Astrocyte (in vitro differentiated cells and primary cell): ENCODE measurements around the gene KY. TPM values are rescaled to one million over a fixed set of nuclear protein-coding genes. Genes with fewer than 3 reads are reported as not detected.

Experiments used
- DNase-seq: peaks from one replicate; pipeline ENCODE4 v3.0.0-alpha.2; 2010; ENCODE audit warnings: low read depth
- FAIRE-seq: peaks from 2 replicates; lab custom pipeline; 2011; peaks lifted over from hg19 to GRCh38; lab: Jason Lieb, UNC
- H2AFZ ChIP-seq: 2 replicates; pipeline ENCODE4 v1.6.0; 2012; ENCODE audit warnings: low read depth, low read length, inconsistent platforms
- H3K27ac ChIP-seq: 2 replicates; pipeline ENCODE4 v1.5.1; 2011; ENCODE audit warnings: low read depth, low read length, inconsistent platforms
- H3K27me3 ChIP-seq: 2 replicates; pipeline ENCODE4 v1.6.0; 2011; ENCODE audit warnings: low read length, inconsistent platforms; ENCODE audit not compliant: insufficient read depth
- H3K36me3 ChIP-seq: 2 replicates; pipeline ENCODE4 v1.5.1; 2011; ENCODE audit warnings: low read length, inconsistent platforms; ENCODE audit not compliant: insufficient read depth
- H3K4me1 ChIP-seq: 2 replicates; pipeline ENCODE4 v1.5.1; 2011; ENCODE audit warnings: low read length, inconsistent platforms; ENCODE audit not compliant: insufficient read depth
- H3K4me2 ChIP-seq: 2 replicates; pipeline ENCODE4 v1.6.0; 2012; ENCODE audit warnings: low read length, inconsistent platforms
- H3K4me3 ChIP-seq: 2 replicates; pipeline ENCODE4 v1.5.1; 2011; ENCODE audit warnings: low read depth, mild to moderate bottlenecking, low read length, inconsistent platforms; ENCODE audit not compliant: insufficient read depth
- H3K79me2 ChIP-seq: 2 replicates; pipeline ENCODE4 v1.6.0; 2012; ENCODE audit warnings: mild to moderate bottlenecking, low read length, inconsistent platforms; ENCODE audit not compliant: insufficient read depth
- H3K9ac ChIP-seq: 2 replicates; pipeline ENCODE4 v1.6.0; 2012; ENCODE audit warnings: mild to moderate bottlenecking, low read length, inconsistent platforms
- H3K9me3 ChIP-seq: 2 replicates; pipeline ENCODE4 v1.5.1; 2012; ENCODE audit warnings: low read depth, mild to moderate bottlenecking, low read length, inconsistent platforms; ENCODE audit not compliant: insufficient read depth
- H4K20me1 ChIP-seq: 2 replicates; pipeline ENCODE4 v1.6.0; 2012; ENCODE audit warnings: low read length, inconsistent platforms; ENCODE audit not compliant: insufficient read depth
- H3K27ac Mint-ChIP-seq: one replicate; pipeline ENCODE4 v1.8.0; 2021; ENCODE audit warnings: mild to moderate bottlenecking, mixed read lengths; ENCODE audit not compliant: unreplicated experiment
- H3K27me3 Mint-ChIP-seq: one replicate; pipeline ENCODE4 v1.8.0; 2021; ENCODE audit warnings: low read depth, mixed read lengths; ENCODE audit not compliant: unreplicated experiment
- H3K36me3 Mint-ChIP-seq: one replicate; pipeline ENCODE4 v1.8.0; 2021; ENCODE audit warnings: low read depth, mixed read lengths; ENCODE audit not compliant: unreplicated experiment
- H3K4me1 Mint-ChIP-seq: one replicate; pipeline ENCODE4 v1.8.0; 2021; ENCODE audit warnings: low read depth, mixed read lengths; ENCODE audit not compliant: unreplicated experiment
- H3K4me3 Mint-ChIP-seq: one replicate; pipeline ENCODE4 v1.8.0; 2021; ENCODE audit warnings: mild to moderate bottlenecking, moderate library complexity, mixed read lengths; ENCODE audit not compliant: unreplicated experiment
- H3K9me3 Mint-ChIP-seq: one replicate; pipeline ENCODE4 v1.8.0; 2021; ENCODE audit warnings: mild to moderate bottlenecking, mixed read lengths; ENCODE audit not compliant: unreplicated experiment
- CTCF ChIP-seq: IDR thresholded peaks from 2 replicates; pipeline ENCODE4 v1.5.1; 2011; ENCODE audit warnings: low read depth, mild to moderate bottlenecking, inconsistent platforms, low read length, moderate library complexity; ENCODE audit not compliant: insufficient read depth
- EZH2 ChIP-seq: IDR thresholded peaks from 2 replicates; pipeline ENCODE4 v1.6.1; 2012; ENCODE audit warnings: mild to moderate bottlenecking, low read length, inconsistent platforms; ENCODE audit not compliant: insufficient read depth
- total RNA-seq: library from RNA; stranded (reverse); gene quantifications from 2 replicates; pipeline ENCODE4 v1.2.1, GENCODE V29; 2021

KY gene
- total RNA-seq, 1 donor from 2014 or later: 0.11 TPM

GRCh38 chr3:134613006-134613520, 37.8 kb downstream of the KY start:
- H3K36me3 ChIP-seq: no peaks in the 10 kb centered on the region
- TF ChIP-seq EZH2 (no peak), CTCF (no peak)
- H3K27ac ChIP-seq: no peak overlapping the region
- H2AFZ ChIP-seq: no peak overlapping the region
- no peak overlapping the region for H3K4me3 ChIP-seq
- no peak overlapping the region for H3K4me2 ChIP-seq
- Mint-ChIP-seq H3K9me3 (no peaks in the 10 kb centered on the region), H3K27ac (no peak overlapping the region), H3K27me3 (peaks cover 44% of the 10 kb centered on the region), H3K4me1 (no peaks in the 10 kb centered on the region), H3K4me3 (no peak overlapping the region), H3K36me3 (no peaks in the 10 kb centered on the region)
- no peaks in the 10 kb centered on the region for H3K4me1 ChIP-seq
- no peaks in the 10 kb centered on the region for H3K9me3 ChIP-seq
- FAIRE-seq (no peak), DNase-seq (no peak)
- H3K9ac ChIP-seq: no peak overlapping the region
- no peaks in the 10 kb centered on the region for H4K20me1 ChIP-seq
- no peaks in the 10 kb centered on the region for H3K27me3 ChIP-seq
- no peaks in the 10 kb centered on the region for H3K79me2 ChIP-seq

DNA sequence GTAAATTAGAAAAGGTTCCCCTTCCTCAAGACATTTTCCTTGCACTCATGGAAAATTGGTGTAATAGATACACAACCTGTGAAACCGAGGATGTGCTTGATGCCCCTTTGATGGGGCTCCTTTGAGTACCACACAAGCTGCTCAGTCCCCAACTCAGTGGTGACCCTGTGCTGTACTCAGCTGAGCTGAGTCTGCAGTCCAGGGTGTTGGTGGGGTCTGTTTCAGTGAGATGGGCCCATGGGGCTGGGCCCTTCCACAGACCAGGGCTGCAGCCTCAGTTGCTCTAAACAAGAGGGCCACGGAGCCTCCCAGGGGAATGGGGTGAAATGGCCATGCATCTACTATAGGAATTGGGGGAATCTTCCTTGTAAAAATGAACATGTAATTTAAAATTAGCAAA, 39.3 kb downstream of the KY start:
- H2AFZ ChIP-seq: no peak overlapping the region
- no peak overlapping the region for H3K4me2 ChIP-seq
- no peaks in the 10 kb centered on the region for H3K4me1 ChIP-seq
- TF ChIP-seq CTCF (no peak), EZH2 (no peak)
- no peak for DNase-seq
- no peaks in the 10 kb centered on the region for H3K9me3 Mint-ChIP-seq
- H3K27me3 ChIP-seq: no peaks in the 10 kb centered on the region
- FAIRE-seq: no peak
- no peak overlapping the region for H3K27ac ChIP-seq
- no peaks in the 10 kb centered on the region for H3K36me3 ChIP-seq
- H3K27me3 Mint-ChIP-seq: peaks cover 48% of the 10 kb centered on the region
- H3K79me2 ChIP-seq: no peaks in the 10 kb centered on the region
- no peaks in the 10 kb centered on the region for H4K20me1 ChIP-seq
- no peaks in the 10 kb centered on the region for H3K9me3 ChIP-seq
- no peak overlapping the region for H3K4me3 ChIP-seq
- H3K4me3 Mint-ChIP-seq: no peak overlapping the region
- no peak overlapping the region for H3K27ac Mint-ChIP-seq
- H3K4me1 Mint-ChIP-seq: no peaks in the 10 kb centered on the region
- no peak overlapping the region for H3K9ac ChIP-seq
- H3K36me3 Mint-ChIP-seq: no peaks in the 10 kb centered on the region

DNA sequence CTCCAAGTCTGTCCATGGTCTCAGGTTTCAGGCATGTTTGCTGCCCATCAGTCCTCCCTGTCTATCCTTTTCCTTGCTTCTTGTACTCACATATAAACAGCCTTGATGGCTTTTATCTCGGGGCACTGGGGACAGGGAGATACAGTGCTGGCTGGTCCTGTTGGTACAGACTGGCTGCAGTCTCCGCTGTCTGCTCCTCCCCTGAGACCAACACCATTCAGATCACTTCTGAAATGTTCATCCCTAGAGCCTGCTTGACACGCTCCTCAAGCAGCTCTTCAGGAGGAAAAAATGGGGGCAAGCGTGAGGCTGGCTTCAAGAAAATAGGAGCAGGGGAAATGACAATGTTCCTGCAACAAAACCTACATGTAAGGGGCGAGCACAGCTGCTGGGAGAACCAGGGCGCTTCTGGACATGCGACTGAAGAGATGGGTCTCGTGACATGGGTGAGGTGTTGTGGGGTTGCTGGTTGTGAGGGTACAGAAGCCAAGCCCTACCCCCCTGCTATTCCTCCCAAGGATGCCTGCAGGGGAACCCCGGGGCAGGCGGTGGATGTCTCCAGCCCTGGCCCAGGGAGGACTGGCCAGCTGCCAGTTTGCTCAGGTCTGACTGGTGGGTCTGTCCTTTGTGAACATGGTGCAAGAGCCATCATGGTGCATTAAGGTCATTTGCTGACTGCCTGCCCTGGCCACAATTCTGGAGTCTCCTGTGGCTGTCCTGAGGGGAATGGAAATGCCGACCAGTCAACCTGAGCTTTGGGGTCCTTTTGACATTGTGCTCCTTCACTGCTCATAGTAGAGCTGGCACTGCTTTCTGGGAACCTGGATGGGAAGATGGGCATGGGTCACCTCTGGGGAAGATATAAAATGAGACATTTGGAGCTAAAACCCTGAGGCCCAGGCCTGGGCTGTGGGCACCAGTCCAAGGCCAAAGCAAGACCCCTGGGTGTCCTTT, 40.1 kb downstream of the KY start:
- H3K9me3 Mint-ChIP-seq: no peaks in the 10 kb centered on the region
- Histone ChIP-seq H3K9ac (no peak overlapping the region), H3K4me1 (no peaks in the 10 kb centered on the region), H3K27ac (no peak overlapping the region), H3K9me3 (no peaks in the 10 kb centered on the region), H3K27me3 (no peaks in the 10 kb centered on the region), H4K20me1 (no peaks in the 10 kb centered on the region), H3K4me2 (no peak overlapping the region), H3K4me3 (no peak overlapping the region), H3K36me3 (no peaks in the 10 kb centered on the region), H2AFZ (no peak overlapping the region), H3K79me2 (no peaks in the 10 kb centered on the region)
- DNase-seq (no peak), FAIRE-seq (no peak)
- no peaks in the 10 kb centered on the region for H3K36me3 Mint-ChIP-seq
- H3K27ac Mint-ChIP-seq: no peak overlapping the region
- peaks cover 56% of the 10 kb centered on the region for H3K27me3 Mint-ChIP-seq
- TF ChIP-seq CTCF: no peak
- TF ChIP-seq EZH2: no peak
- H3K4me3 Mint-ChIP-seq: no peak overlapping the region
- no peaks in the 10 kb centered on the region for H3K4me1 Mint-ChIP-seq
